Pons (tissue), 1 donor: ENCODE measurements around the gene ITLN2.
"Not testable (repeated sequence)": the region's sequence is repeated elsewhere in the genome, so short reads cannot be mapped to it uniquely, and the experiment has no call there.

ENCODE experiments used
- DNase-seq: peaks from one replicate; pipeline ENCODE4 v3.0.0-alpha.2; 2016; ENCODE audit warnings: low spot score

The ITLN2 gene

GRCh38 chr1:160905617-160905989, 49.0 kb downstream of the ITLN2 start:
- DNase-seq = no peak

GRCh38 chr1:160904783-160905616, 49.6 kb downstream of the ITLN2 start:
- DNase-seq = no peak

- not testable (repeated sequence) for DNase-seq
Measured at GRCh38 chr1:160902251-160902650, 52.4 kb downstream of the ITLN2 start.

GRCh38 chr1:160901768-160902167, 52.8 kb downstream of the ITLN2 start:
- no peak for DNase-seq

- not testable (repeated sequence) for DNase-seq
Measured at GRCh38 chr1:160900683-160901082, 53.9 kb downstream of the ITLN2 start.
